Type B pancreatic cell (in vitro differentiated cells): ENCODE results near the gene KIF26B. TPM values are rescaled to one million over a fixed set of nuclear protein-coding genes. Genes with fewer than 3 reads are reported as not detected.

Experiments used
- DNase-seq: peaks from one replicate; pipeline ENCODE4 v3.0.0; 2021; ENCODE audit warnings: mixed read lengths; ENCODE audit not compliant: unreplicated experiment; ENCODE audit errors: extremely low spot score
- H3K27ac Mint-ChIP-seq: 2 replicates; pipeline ENCODE4 v1.8.0; 2021; ENCODE audit warnings: mild to moderate bottlenecking, mixed read lengths
- H3K27me3 Mint-ChIP-seq: 2 replicates; pipeline ENCODE4 v1.8.0; 2021; ENCODE audit warnings: mixed read lengths
- H3K36me3 Mint-ChIP-seq: 2 replicates; pipeline ENCODE4 v1.8.0; 2021; ENCODE audit warnings: mixed read lengths
- H3K4me1 Mint-ChIP-seq: one replicate; pipeline ENCODE4 v1.8.0; 2021; ENCODE audit warnings: mixed read lengths; ENCODE audit not compliant: unreplicated experiment
- H3K4me3 Mint-ChIP-seq: 2 replicates; pipeline ENCODE4 v1.8.0; 2021; ENCODE audit warnings: mild to moderate bottlenecking, mixed read lengths
- H3K9me3 Mint-ChIP-seq: 2 replicates; pipeline ENCODE4 v1.8.0; 2021; ENCODE audit warnings: mixed read lengths
- total RNA-seq: library from RNA; stranded (reverse); gene quantifications from 2 replicates; pipeline ENCODE4 v1.2.1, GENCODE V29; 2021; ENCODE audit warnings: low replicate concordance
- TF ChIP-seq, protein P1 (sequence below): fragments of 200-600 bp; sonication (generic); conservative IDR thresholded peaks from 2 replicates; pipeline ENCODE4 v1.5.0; 2021; ENCODE audit warnings: antibody characterized with exemption, mild to moderate bottlenecking

Gene KIF26B
- total RNA-seq, 1 donor from 2014 or later = 22.1 TPM

GRCh38 chr1:245650441-245650960 lies 495.7 kb downstream of the KIF26B start:
- peaks cover 11% of the 10 kb centered on the region for H3K36me3 Mint-ChIP-seq
- no peak overlapping the region for H3K27ac Mint-ChIP-seq
- DNase-seq = no peak
- H3K9me3 Mint-ChIP-seq = no peaks in the 10 kb centered on the region
- peaks cover 28% of the 10 kb centered on the region for H3K4me1 Mint-ChIP-seq
- TF ChIP-seq, protein P1, sequence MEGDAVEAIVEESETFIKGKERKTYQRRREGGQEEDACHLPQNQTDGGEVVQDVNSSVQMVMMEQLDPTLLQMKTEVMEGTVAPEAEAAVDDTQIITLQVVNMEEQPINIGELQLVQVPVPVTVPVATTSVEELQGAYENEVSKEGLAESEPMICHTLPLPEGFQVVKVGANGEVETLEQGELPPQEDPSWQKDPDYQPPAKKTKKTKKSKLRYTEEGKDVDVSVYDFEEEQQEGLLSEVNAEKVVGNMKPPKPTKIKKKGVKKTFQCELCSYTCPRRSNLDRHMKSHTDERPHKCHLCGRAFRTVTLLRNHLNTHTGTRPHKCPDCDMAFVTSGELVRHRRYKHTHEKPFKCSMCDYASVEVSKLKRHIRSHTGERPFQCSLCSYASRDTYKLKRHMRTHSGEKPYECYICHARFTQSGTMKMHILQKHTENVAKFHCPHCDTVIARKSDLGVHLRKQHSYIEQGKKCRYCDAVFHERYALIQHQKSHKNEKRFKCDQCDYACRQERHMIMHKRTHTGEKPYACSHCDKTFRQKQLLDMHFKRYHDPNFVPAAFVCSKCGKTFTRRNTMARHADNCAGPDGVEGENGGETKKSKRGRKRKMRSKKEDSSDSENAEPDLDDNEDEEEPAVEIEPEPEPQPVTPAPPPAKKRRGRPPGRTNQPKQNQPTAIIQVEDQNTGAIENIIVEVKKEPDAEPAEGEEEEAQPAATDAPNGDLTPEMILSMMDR = no peak
- H3K27me3 Mint-ChIP-seq = peaks cover 4% of the 10 kb centered on the region
- H3K4me3 Mint-ChIP-seq = no peak overlapping the region

- no peak overlapping the region for H3K27ac Mint-ChIP-seq
- peaks cover 22% of the 10 kb centered on the region for H3K4me1 Mint-ChIP-seq
- H3K36me3 Mint-ChIP-seq = peaks cover 11% of the 10 kb centered on the region
- DNase-seq = no peak
- peaks cover 4% of the 10 kb centered on the region for H3K27me3 Mint-ChIP-seq
- no peaks in the 10 kb centered on the region for H3K9me3 Mint-ChIP-seq
- TF ChIP-seq, protein P1 = no peak
- H3K4me3 Mint-ChIP-seq = no peak overlapping the region
These were observed 496.3 kb downstream of the KIF26B start for GRCh38 chr1:245651093-245651492.

DNA sequence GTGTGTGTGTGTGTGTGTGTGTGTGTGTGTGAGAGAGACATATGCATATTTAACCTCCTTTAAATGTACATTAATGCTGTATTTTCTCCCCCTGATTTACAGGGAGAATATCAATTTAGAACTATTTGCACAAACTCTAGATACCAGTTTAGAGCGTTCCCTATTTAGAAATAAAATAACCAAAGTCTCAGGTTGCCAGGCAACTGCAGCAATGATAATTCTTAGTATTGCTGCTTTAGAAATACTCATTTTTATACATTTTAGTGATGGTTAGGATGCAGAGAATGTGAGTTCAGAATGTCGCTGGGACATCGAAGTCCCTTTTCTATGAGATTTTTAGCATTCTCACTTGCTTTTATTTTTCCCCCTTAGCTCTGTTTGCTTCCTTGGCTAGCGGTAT lies 497.3 kb downstream of the KIF26B start:
- Mint-ChIP-seq H3K9me3 (no peaks in the 10 kb centered on the region), H3K27ac (no peak overlapping the region), H3K27me3 (peaks cover 4% of the 10 kb centered on the region), H3K36me3 (peaks cover 7% of the 10 kb centered on the region), H3K4me3 (no peak overlapping the region), H3K4me1 (peaks cover 18% of the 10 kb centered on the region)
- no peak for DNase-seq
- TF ChIP-seq, protein P1 = no peak

DNA sequence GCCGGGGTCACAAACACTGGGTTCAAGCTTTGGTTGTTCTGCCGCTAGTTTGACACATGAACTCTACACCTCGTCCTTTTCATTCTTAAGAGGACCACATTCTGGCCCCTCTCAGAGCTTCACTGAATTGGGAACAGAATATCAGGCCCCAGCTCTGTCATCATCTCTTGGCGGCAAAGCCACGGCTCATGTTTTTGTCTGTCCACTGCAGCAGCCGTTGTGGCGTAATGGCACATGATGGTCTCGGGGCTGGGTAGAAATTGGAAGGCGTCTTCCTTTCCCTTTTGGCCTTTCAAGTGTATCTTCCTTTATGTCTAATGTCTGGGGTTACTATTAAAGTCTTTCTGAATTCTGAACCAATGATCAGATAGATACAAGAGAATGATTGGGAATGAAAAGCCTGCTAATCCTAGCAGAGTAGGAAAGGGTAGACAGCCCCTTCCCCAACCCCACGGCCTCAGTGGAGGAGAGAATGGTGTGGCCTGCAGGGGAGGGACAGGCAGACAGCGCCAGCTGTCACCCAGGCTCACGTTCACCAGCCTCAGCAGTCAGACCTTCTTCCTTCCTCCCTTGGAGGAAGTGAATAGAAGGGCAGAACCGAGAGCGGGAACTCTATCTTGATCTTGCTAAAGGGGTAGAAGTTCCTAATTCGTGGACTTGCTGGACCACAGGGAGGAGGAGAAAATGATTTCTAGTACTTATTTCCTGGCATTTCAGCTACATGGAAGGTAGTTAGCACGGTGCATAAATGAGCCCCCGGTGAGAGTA lies 498.1 kb downstream of the KIF26B start:
- peaks cover 4% of the 10 kb centered on the region for H3K27me3 Mint-ChIP-seq
- H3K27ac Mint-ChIP-seq = no peak overlapping the region
- TF ChIP-seq, protein P1 = no peak
- H3K4me1 Mint-ChIP-seq = peaks cover 18% of the 10 kb centered on the region
- no peaks in the 10 kb centered on the region for H3K9me3 Mint-ChIP-seq
- peaks cover 7% of the 10 kb centered on the region for H3K36me3 Mint-ChIP-seq
- DNase-seq = no peak
- no peak overlapping the region for H3K4me3 Mint-ChIP-seq

GRCh38 chr1:245654460-245655050 lies 499.8 kb downstream of the KIF26B start:
- Mint-ChIP-seq H3K4me1 (peaks cover 9% of the 10 kb centered on the region), H3K27ac (no peak overlapping the region), H3K27me3 (peaks cover 3% of the 10 kb centered on the region), H3K4me3 (no peak overlapping the region), H3K36me3 (peaks cover 6% of the 10 kb centered on the region), H3K9me3 (no peaks in the 10 kb centered on the region)
- TF ChIP-seq, protein P1 = no peak
- no peak for DNase-seq
